ENCODE results near the gene HDAC1.

HDAC1 gene

GRCh38 chr1:32329931-32330466, 38.1 kb downstream of the HDAC1 start:
- peak; percentile 23 to 41 for ATAC-seq (replicated peaks)
- H3K27me3 Mint-ChIP-seq, result no peaks in the 10 kb centered on the region
- H3K9me3 Mint-ChIP-seq, result no peaks in the 10 kb centered on the region
- peak overlapping the region; percentile 65 for H3K27ac Mint-ChIP-seq
- H3K4me3 Mint-ChIP-seq, result no peak overlapping the region
- H3K36me3 Mint-ChIP-seq, result peaks cover 52 to 76% of the 10 kb centered on the region in 2 donors
- no peak for DNase-seq
- H3K4me1 Mint-ChIP-seq, result peaks cover 26 to 56% of the 10 kb centered on the region in 2 donors

GRCh38 chr1:32330558-32331151, 38.8 kb downstream of the HDAC1 start:
- H3K27me3 Mint-ChIP-seq, result no peaks in the 10 kb centered on the region
- H3K4me1 Mint-ChIP-seq, result peaks cover 28 to 58% of the 10 kb centered on the region in 2 donors
- no peaks in the 10 kb centered on the region for H3K9me3 Mint-ChIP-seq
- ATAC-seq (replicated peaks) (no peak), DNase-seq (no peak)
- no peak overlapping the region for H3K4me3 Mint-ChIP-seq
- H3K27ac Mint-ChIP-seq, result no peak overlapping the region
- peaks cover 46 to 71% of the 10 kb centered on the region in 2 donors for H3K36me3 Mint-ChIP-seq

GRCh38 chr1:32331549-32331948, 39.7 kb downstream of the HDAC1 start:
- DNase-seq, result no peak
- ATAC-seq (replicated peaks), result no peak
- Mint-ChIP-seq H3K36me3 (peaks cover 46 to 67% of the 10 kb centered on the region in 2 donors), H3K4me1 (peaks cover 28 to 61% of the 10 kb centered on the region in 2 donors), H3K4me3 (no peak overlapping the region), H3K27me3 (no peaks in the 10 kb centered on the region), H3K9me3 (no peaks in the 10 kb centered on the region), H3K27ac (peak overlapping the region; percentile 39)

GRCh38 chr1:32332290-32333079, 40.6 kb downstream of the HDAC1 start:
- Mint-ChIP-seq H3K4me1 (peaks cover 33 to 70% of the 10 kb centered on the region in 2 donors), H3K9me3 (no peaks in the 10 kb centered on the region), H3K36me3 (peaks cover 40 to 61% of the 10 kb centered on the region in 2 donors), H3K4me3 (no peak overlapping the region), H3K27ac (peak overlapping the region; percentile 59), H3K27me3 (no peaks in the 10 kb centered on the region)
- DNase-seq, result no peak
- no peak for ATAC-seq (replicated peaks)

- no peak for DNase-seq
- no peak for ATAC-seq (replicated peaks)
- H3K4me1 Mint-ChIP-seq, result peaks cover 40 to 79% of the 10 kb centered on the region in 2 donors
- H3K27me3 Mint-ChIP-seq, result no peaks in the 10 kb centered on the region
- H3K9me3 Mint-ChIP-seq, result no peaks in the 10 kb centered on the region
- peak overlapping the region; percentile 88 for H3K27ac Mint-ChIP-seq
- H3K36me3 Mint-ChIP-seq, result peaks cover 35 to 57% of the 10 kb centered on the region in 2 donors
- peak overlapping the region; percentile 88 to 93 for H3K4me3 Mint-ChIP-seq
Observed at GRCh38 chr1:32333251-32333963, 41.5 kb downstream of the HDAC1 start.

- DNase-seq, result no peak
- Mint-ChIP-seq H3K9me3 (no peaks in the 10 kb centered on the region), H3K4me3 (peak overlapping the region; percentile 88 to 93), H3K27ac (peak overlapping the region; percentile 92), H3K27me3 (no peaks in the 10 kb centered on the region), H3K36me3 (peaks cover 28 to 50% of the 10 kb centered on the region in 2 donors), H3K4me1 (peaks cover 46 to 83% of the 10 kb centered on the region in 2 donors)
- ATAC-seq (replicated peaks), result no peak
Observed at GRCh38 chr1:32334274-32334861, 42.5 kb downstream of the HDAC1 start.

GRCh38 chr1:32334864-32335534, 43.1 kb downstream of the HDAC1 start:
- DNase-seq, result peak; percentile 45
- no peaks in the 10 kb centered on the region for H3K27me3 Mint-ChIP-seq
- H3K4me1 Mint-ChIP-seq, result peaks cover 48 to 83% of the 10 kb centered on the region in 2 donors
- H3K36me3 Mint-ChIP-seq, result peaks cover 22 to 44% of the 10 kb centered on the region in 2 donors
- no peaks in the 10 kb centered on the region for H3K9me3 Mint-ChIP-seq
- H3K4me3 Mint-ChIP-seq, result peak overlapping the region; percentile 88 to 93
- ATAC-seq (replicated peaks), result peak; percentile 8 to 13
- peak overlapping the region; percentile 92 for H3K27ac Mint-ChIP-seq

GRCh38 chr1:32335535-32335789, 43.6 kb downstream of the HDAC1 start:
- Mint-ChIP-seq H3K27me3 (no peaks in the 10 kb centered on the region), H3K27ac (no peak overlapping the region), H3K36me3 (peaks cover 21 to 41% of the 10 kb centered on the region in 2 donors), H3K4me1 (peaks cover 49 to 85% of the 10 kb centered on the region in 2 donors), H3K4me3 (peak overlapping the region; percentile 88 to 93), H3K9me3 (no peaks in the 10 kb centered on the region)
- DNase-seq (no peak), ATAC-seq (replicated peaks) (no peak)

GRCh38 chr1:32335790-32336590, 44.1 kb downstream of the HDAC1 start, which contains the start of gene MARCKSL1:
TSS of gene MARCKSL1 (minus strand) at chr1:32336233. CDS start at chr1:32336033, 200 bp downstream.
- Mint-ChIP-seq H3K4me1 (peaks cover 47 to 80% of the 10 kb centered on the region in 2 donors), H3K4me3 (peak within 1 kb of the TSS; percentile 88 to 93), H3K36me3 (peaks cover 16 to 35% of the 10 kb centered on the region in 2 donors), H3K27me3 (no peaks in the 10 kb centered on the region), H3K27ac (peak within 1 kb of the TSS; percentile 96), H3K9me3 (no peaks in the 10 kb centered on the region)
- peak; percentile 20 to 37 for ATAC-seq (replicated peaks)
- DNase-seq, result peak; percentile 79

- Mint-ChIP-seq H3K27ac (peak overlapping the region; percentile 96), H3K36me3 (peaks cover 10 to 30% of the 10 kb centered on the region in 2 donors), H3K9me3 (no peaks in the 10 kb centered on the region), H3K4me1 (peaks cover 47 to 75% of the 10 kb centered on the region in 2 donors), H3K4me3 (peak overlapping the region; percentile 71 to 72), H3K27me3 (no peaks in the 10 kb centered on the region)
- ATAC-seq (replicated peaks) (peak; percentile 0), DNase-seq (peak; percentile 30)
Observed at GRCh38 chr1:32336591-32336932, 44.7 kb downstream of the HDAC1 start.

- peaks cover 6 to 24% of the 10 kb centered on the region in 2 donors for H3K36me3 Mint-ChIP-seq
- H3K9me3 Mint-ChIP-seq, result no peaks in the 10 kb centered on the region
- ATAC-seq (replicated peaks) (peak; percentile 61 to 63), DNase-seq (peak; percentile 84)
- H3K4me3 Mint-ChIP-seq, result peak overlapping the region; percentile 71 to 72
- no peaks in the 10 kb centered on the region for H3K27me3 Mint-ChIP-seq
- peaks cover 47 to 70% of the 10 kb centered on the region in 2 donors for H3K4me1 Mint-ChIP-seq
- peak overlapping the region; percentile 96 for H3K27ac Mint-ChIP-seq
Observed at GRCh38 chr1:32336963-32337675, 45.2 kb downstream of the HDAC1 start.

- ATAC-seq (replicated peaks) (peak; percentile 62 to 63), DNase-seq (peak; percentile 79)
- no peaks in the 10 kb centered on the region for H3K27me3 Mint-ChIP-seq
Observed at GRCh38 chr1:32337855-32338636, 46.2 kb downstream of the HDAC1 start.

More at GRCh38 chr1:32337855-32338636, 46.2 kb downstream of the HDAC1 start:
- Mint-ChIP-seq H3K4me3 (peak overlapping the region; percentile 71 to 72), H3K4me1 (peaks cover 49 to 63% of the 10 kb centered on the region in 2 donors), H3K36me3 (peaks cover 4 to 18% of the 10 kb centered on the region in 2 donors), H3K27ac (peak overlapping the region; percentile 96), H3K9me3 (no peaks in the 10 kb centered on the region)
